Choroid plexus epithelial cell (primary cell): ENCODE data around the gene ECE2.

Experiments used
- DNase-seq: peaks from one replicate; pipeline ENCODE4 v3.0.0-alpha.2; 2010; ENCODE audit warnings: low read depth
- H3K4me3 ChIP-seq: 2 replicates; pipeline ENCODE4 v1.5.1; 2011; ENCODE audit warnings: low read depth, mild to moderate bottlenecking, control low read depth, low read length, moderate library complexity
- TF ChIP-seq, protein P1 (sequence below): conservative IDR thresholded peaks from 2 replicates; pipeline ENCODE4 v1.5.1; 2011; ENCODE audit warnings: low read depth, mild to moderate bottlenecking, control low read depth, inconsistent platforms, low read length, moderate library complexity

ECE2 gene

GRCh38 chr3:184240384-184241140 lies 35.3 kb upstream of the ECE2 start:
- H3K4me3 ChIP-seq = no peak overlapping the region
- TF ChIP-seq, protein P1, sequence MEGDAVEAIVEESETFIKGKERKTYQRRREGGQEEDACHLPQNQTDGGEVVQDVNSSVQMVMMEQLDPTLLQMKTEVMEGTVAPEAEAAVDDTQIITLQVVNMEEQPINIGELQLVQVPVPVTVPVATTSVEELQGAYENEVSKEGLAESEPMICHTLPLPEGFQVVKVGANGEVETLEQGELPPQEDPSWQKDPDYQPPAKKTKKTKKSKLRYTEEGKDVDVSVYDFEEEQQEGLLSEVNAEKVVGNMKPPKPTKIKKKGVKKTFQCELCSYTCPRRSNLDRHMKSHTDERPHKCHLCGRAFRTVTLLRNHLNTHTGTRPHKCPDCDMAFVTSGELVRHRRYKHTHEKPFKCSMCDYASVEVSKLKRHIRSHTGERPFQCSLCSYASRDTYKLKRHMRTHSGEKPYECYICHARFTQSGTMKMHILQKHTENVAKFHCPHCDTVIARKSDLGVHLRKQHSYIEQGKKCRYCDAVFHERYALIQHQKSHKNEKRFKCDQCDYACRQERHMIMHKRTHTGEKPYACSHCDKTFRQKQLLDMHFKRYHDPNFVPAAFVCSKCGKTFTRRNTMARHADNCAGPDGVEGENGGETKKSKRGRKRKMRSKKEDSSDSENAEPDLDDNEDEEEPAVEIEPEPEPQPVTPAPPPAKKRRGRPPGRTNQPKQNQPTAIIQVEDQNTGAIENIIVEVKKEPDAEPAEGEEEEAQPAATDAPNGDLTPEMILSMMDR = peak; percentile 27
- DNase-seq = peak; percentile 45

GRCh38 chr3:184241141-184241446 lies 34.7 kb upstream of the ECE2 start:
- TF ChIP-seq, protein P1 = no peak
- no peak for DNase-seq
- no peak overlapping the region for H3K4me3 ChIP-seq

DNA sequence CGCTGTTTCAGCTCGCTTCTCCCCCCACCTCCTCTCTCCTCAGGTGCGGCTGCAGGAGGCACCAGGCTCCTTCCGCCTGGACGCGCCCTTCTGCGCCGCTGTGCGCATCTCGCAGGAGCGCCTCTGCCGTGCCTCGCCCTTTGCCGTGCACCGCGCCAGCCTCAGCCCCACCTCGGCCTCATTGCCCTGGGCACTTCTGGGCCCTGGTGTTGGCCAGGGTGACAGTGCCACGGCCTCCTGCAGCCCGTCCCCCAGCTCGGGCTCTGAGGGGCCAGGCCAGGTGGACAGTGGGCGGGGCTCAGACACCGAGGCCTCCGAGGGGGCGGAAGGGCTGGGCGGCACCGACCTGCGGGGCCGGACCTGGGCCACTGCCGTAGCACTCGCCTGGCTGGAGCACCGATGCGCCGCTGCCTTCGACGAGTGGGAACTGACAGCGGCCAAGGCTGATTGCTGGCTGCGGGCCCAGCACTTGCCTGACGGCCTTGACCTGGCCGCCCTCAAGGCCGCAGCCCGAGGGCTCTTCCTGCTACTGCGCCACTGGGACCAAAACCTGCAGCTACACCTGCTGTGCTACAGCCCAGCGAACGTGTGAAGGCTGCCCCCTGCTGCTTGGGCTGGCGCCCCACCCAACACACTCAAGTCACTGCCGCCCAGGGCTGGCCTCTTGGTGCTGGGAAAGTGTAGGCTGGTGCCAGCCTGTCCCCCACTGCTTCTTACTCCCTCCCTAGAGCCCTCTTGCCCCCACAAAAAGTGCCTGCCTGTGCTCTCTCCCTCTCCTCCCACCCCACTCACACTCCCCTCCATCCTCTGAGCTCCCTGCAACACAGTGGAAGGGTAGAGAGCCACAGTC lies 34.1 kb upstream of the ECE2 start:
- peak; percentile 56 for DNase-seq

DNA sequence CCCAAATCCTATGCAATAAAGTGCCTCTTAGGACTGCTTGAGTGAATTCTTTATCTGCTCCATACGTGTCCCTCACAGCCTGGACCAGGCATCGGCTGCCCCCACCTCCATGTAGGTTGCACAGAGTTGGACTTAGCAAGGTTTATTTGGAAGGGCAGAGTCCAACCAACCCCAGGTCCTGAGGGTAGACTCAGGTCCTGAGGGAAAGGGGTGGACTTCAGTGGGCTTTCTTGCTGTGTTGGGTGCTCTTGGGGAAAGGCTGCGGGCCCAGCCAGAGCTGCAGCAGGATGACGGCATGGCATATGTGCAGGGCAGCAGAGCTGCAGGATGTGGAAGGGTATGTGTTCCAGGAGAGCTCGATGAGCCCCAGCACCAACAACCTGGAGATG lies 33.5 kb upstream of the ECE2 start:
- no peak for DNase-seq
- no peak overlapping the region for H3K4me3 ChIP-seq
- TF ChIP-seq, protein P1 = no peak

More for the DNA sequence above, 34.1 kb upstream of the ECE2 start:
- no peak overlapping the region for H3K4me3 ChIP-seq
- TF ChIP-seq, protein P1 = peak; percentile 60

GRCh38 chr3:184248454-184249411 lies 27.1 kb upstream of the ECE2 start, which contains the start of gene ALG3:
ALG3 (minus strand) TSS chr3:184248962; CDS start chr3:184248940, 22 bp downstream.
- DNase-seq = peak; percentile 94
- TF ChIP-seq, protein P1 = no peak

GRCh38 chr3:184249412-184250166 lies 26.2 kb upstream of the ECE2 start, which contains the start of gene EEF1AKMT4:
EEF1AKMT4 (plus strand) TSS chr3:184249672; CDS start chr3:184249695, 23 bp downstream.
- peak; percentile 99 for DNase-seq
- TF ChIP-seq, protein P1 = peak; percentile 57

More at GRCh38 chr3:184248454-184249411, 27.1 kb upstream of the ECE2 start, which contains the start of gene ALG3:
- H3K4me3 ChIP-seq = peak within 1 kb of the TSS; percentile 99

More at GRCh38 chr3:184249412-184250166, 26.2 kb upstream of the ECE2 start, which contains the start of gene EEF1AKMT4:
- peak within 1 kb of the TSS; percentile 99 for H3K4me3 ChIP-seq
